ENCODE data around the gene PIK3CD.
"Not testable (repeated sequence)": the region's sequence is repeated elsewhere in the genome, so short reads cannot be mapped to it uniquely, and the experiment has no call there.

The PIK3CD gene

GRCh38 chr1:9690440-9691107 is 39.0 kb downstream of the PIK3CD start:
- no peak for DNase-seq

- DNase-seq = no peak
Observed at GRCh38 chr1:9691108-9691445, 39.5 kb downstream of the PIK3CD start.

- DNase-seq = no peak
Observed at GRCh38 chr1:9691691-9692090, 40.2 kb downstream of the PIK3CD start.

- no peak for DNase-seq
Observed at GRCh38 chr1:9696793-9697192, 45.3 kb downstream of the PIK3CD start.

GRCh38 chr1:9699361-9699760 is 47.8 kb downstream of the PIK3CD start:
- DNase-seq = no peak

GRCh38 chr1:9700340-9700739 is 48.8 kb downstream of the PIK3CD start:
- no peak for DNase-seq

- DNase-seq = no peak
Observed at GRCh38 chr1:9701665-9702064, 50.1 kb downstream of the PIK3CD start.

GRCh38 chr1:9703165-9703509 is 51.6 kb downstream of the PIK3CD start:
- no peak for DNase-seq

GRCh38 chr1:9703681-9704080 is 52.1 kb downstream of the PIK3CD start:
- DNase-seq = no peak

- no peak for DNase-seq
Observed at GRCh38 chr1:9705337-9706093, 54.0 kb downstream of the PIK3CD start.

- no peak for DNase-seq
Observed at GRCh38 chr1:9706178-9706577, 54.6 kb downstream of the PIK3CD start.

- DNase-seq = no peak
Observed at GRCh38 chr1:9710037-9710436, 58.5 kb downstream of the PIK3CD start.

- no peak for DNase-seq
Observed at GRCh38 chr1:9711466-9712020, 60.0 kb downstream of the PIK3CD start.

- DNase-seq = not testable (repeated sequence)
Observed at GRCh38 chr1:9712767-9713166, 61.2 kb downstream of the PIK3CD start.

GRCh38 chr1:9714257-9714718 is 62.8 kb downstream of the PIK3CD start:
- DNase-seq = no peak

GRCh38 chr1:9715536-9716226 is 64.2 kb downstream of the PIK3CD start:
- DNase-seq = no peak

GRCh38 chr1:9716404-9717192 is 65.1 kb downstream of the PIK3CD start:
- DNase-seq = no peak

GRCh38 chr1:9717193-9718005 is 65.9 kb downstream of the PIK3CD start:
- DNase-seq = no peak

GRCh38 chr1:9718006-9718680 is 66.6 kb downstream of the PIK3CD start:
- DNase-seq = no peak

- DNase-seq = no peak
Observed at GRCh38 chr1:9719978-9720722, 68.6 kb downstream of the PIK3CD start.
